GM12878 (cell line): ENCODE data around the gene GRIK2. TPM values are rescaled to one million over a fixed set of nuclear protein-coding genes. Genes with fewer than 3 reads are reported as not detected.

Experiments used
- ATAC-seq: fragments of 200-7000 bp; cut with Tn5 transposase; 3 replicates; pipeline ENCODE4 v1.9.1; 2020; ENCODE audit warnings: mild to moderate bottlenecking, moderate library complexity
- BruUV-seq: library from RNA; stranded (reverse); fragments of 400-500 nt; replicated peaks from 2 replicates; lab custom pipeline; 2021; lab: Mats Ljungman, UMichigan
- CTCF ChIA-PET: fragments of 300-600 bp; sonication (Branson Sonifier 250); formaldehyde crosslinking; extraction: SDS; loops from one replicate; lab custom pipeline; 2021; ENCODE audit warnings: inconsistent platforms; lab: Yijun Ruan, JAX
- POLR2A ChIA-PET: fragments of 350-600 bp; formaldehyde crosslinking; extraction: SDS; loops from one replicate; lab custom pipeline; 2021; ENCODE audit warnings: inconsistent platforms; lab: Charles Lee
- RAD21 ChIA-PET: fragments of 300-600 bp; sonication (Branson Sonifier 250); formaldehyde crosslinking; loops from one replicate; lab custom pipeline; 2023; ENCODE audit warnings: antibody characterized with exemption; ENCODE audit not compliant: unreplicated experiment; lab: Charles Lee
- SMC1A ChIA-PET: fragments of 300-600 bp; sonication (Branson Sonifier 250); formaldehyde crosslinking; loops from one replicate; lab custom pipeline; 2023; ENCODE audit not compliant: unreplicated experiment, uncharacterized antibody; lab: Charles Lee
- DNase-seq: peaks from one replicate; pipeline ENCODE4 v3.0.0-alpha.2; 2011; ENCODE audit warnings: low read depth, low spot score
- FAIRE-seq: peaks from 3 replicates; lab custom pipeline; 2011; peaks lifted over from hg19 to GRCh38; lab: Jason Lieb, UNC
- H2AFZ ChIP-seq: 2 replicates; pipeline ENCODE4 v1.6.0; 2011; ENCODE audit warnings: low read depth, low read length, control low read depth; ENCODE audit not compliant: control insufficient read depth
- H3K27ac ChIP-seq: 2 replicates; pipeline ENCODE4 v1.5.1; 2011; ENCODE audit warnings: control low read depth; ENCODE audit not compliant: control insufficient read depth, insufficient read depth
- H3K27me3 ChIP-seq, 2 experiments: replicated peaks in 1 of 2; 2 replicates each; pipeline versions ENCODE4 v1.6.0 to v1.6.1; 2011; ENCODE audit warnings: low read length in 1 of 2; ENCODE audit not compliant: control insufficient read depth in 2 of 2, insufficient read depth in 2 of 2
- H3K36me3 ChIP-seq, 2 experiments: 2 replicates each; pipeline ENCODE4 v1.5.1; 2011; ENCODE audit warnings: low read length in 1 of 2; ENCODE audit not compliant: control insufficient read depth in 2 of 2, insufficient read depth in 2 of 2
- H3K4me1 ChIP-seq: 2 replicates; pipeline ENCODE4 v1.6.1; 2011; ENCODE audit warnings: mild to moderate bottlenecking, low read length, moderate library complexity, mixed read lengths; ENCODE audit not compliant: control insufficient read depth, insufficient read depth
- H3K4me2 ChIP-seq: 2 replicates; pipeline ENCODE4 v1.6.0; 2011; ENCODE audit warnings: control low read depth; ENCODE audit not compliant: control insufficient read depth, insufficient read depth
- H3K4me3 ChIP-seq: fragments of 200-600 bp; sonication (generic); 2 replicates; pipeline ENCODE4 v1.5.1; 2016
- H3K79me2 ChIP-seq: 2 replicates; pipeline ENCODE4 v1.6.0; 2011; ENCODE audit warnings: low read length; ENCODE audit not compliant: control insufficient read depth, insufficient read depth
- H3K9ac ChIP-seq: 2 replicates; pipeline ENCODE4 v1.8.0; 2011; ENCODE audit warnings: low read length, control low read depth, mixed read lengths; ENCODE audit not compliant: control insufficient read depth, insufficient read depth
- H3K9me3 ChIP-seq: replicated peaks from 3 replicates; pipeline ENCODE4 v1.5.1; 2011; ENCODE audit warnings: mild to moderate bottlenecking, low read length; ENCODE audit not compliant: control insufficient read depth, insufficient read depth
- H4K20me1 ChIP-seq: 2 replicates; pipeline ENCODE4 v1.6.0; 2011; ENCODE audit not compliant: control insufficient read depth, insufficient read depth
- IKZF1 ChIP-seq: fragments of 450-650 bp; conservative IDR thresholded peaks from 2 replicates; pipeline ENCODE4 v1.6.1; 2017; ENCODE audit warnings: antibody characterized with exemption, mild to moderate bottlenecking
- MEF2B ChIP-seq: fragments of 450-650 bp; IDR thresholded peaks from 2 replicates; pipeline ENCODE4 v1.6.1; 2018; ENCODE audit warnings: mild to moderate bottlenecking, moderate library complexity; ENCODE audit not compliant: partially characterized antibody, poor library complexity, severe bottlenecking
- NR2F1 ChIP-seq: fragments of 450-650 bp; conservative IDR thresholded peaks from 2 replicates; pipeline ENCODE4 v1.6.1; 2017; ENCODE audit warnings: mild to moderate bottlenecking
- PAX8 ChIP-seq: fragments of 450-650 bp; IDR thresholded peaks from 2 replicates; pipeline ENCODE4 v1.6.1; 2017; ENCODE audit warnings: mild to moderate bottlenecking, moderate library complexity
- RAD51 ChIP-seq: fragments of 450-650 bp; IDR thresholded peaks from 2 replicates; pipeline ENCODE4 v1.6.1; 2016; ENCODE audit warnings: moderate library complexity, mild to moderate bottlenecking, inconsistent platforms
- TCF7 ChIP-seq: IDR thresholded peaks from 2 replicates; pipeline ENCODE4 v1.6.1; 2014; ENCODE audit warnings: antibody characterized with exemption, borderline replicate concordance
- ZZZ3 ChIP-seq: IDR thresholded peaks from 2 replicates; pipeline ENCODE4 v1.6.1; 2011; ENCODE audit warnings: low read depth; ENCODE audit not compliant: control insufficient read depth, insufficient read length
- WGBS: methylation state at CpG from one replicate; pipeline ENCODE4 v1.1.6; 2016; ENCODE audit warnings: low lambda C conversion rate; ENCODE audit not compliant: insufficient replicate concordance, insufficient coverage; ENCODE audit errors: missing lambda C conversion rate; 5-methylcytosine and 5-hydroxymethylcytosine counted together
- in situ Hi-C: fragments of 300-500 bp; cut with MboI; formaldehyde crosslinking; loops from 9 replicates; pipeline ENCODE4 v1.14.3; 2018; ENCODE audit warnings: mixed read lengths
- intact Hi-C: fragments of 100-400 bp; cut with micrococcal nuclease; formaldehyde crosslinking; loops from one replicate; pipeline ENCODE4 v1.14.2; 2022; ENCODE audit not compliant: unreplicated experiment
- polyA plus RNA-seq, 11 experiments: library from polyadenylated mRNA; depleted of rRNA in 4 of 11; unstranded in 6 of 11; stranded (reverse) in 5 of 11; fragments of >200 nt; fragmentation: Nextera tagmentation in 4 of 11; fragmentation: Illumina TruSeq in 1 of 11; extraction: Ambion mirVana in 4 of 11; extraction: Trizol in 1 of 11; gene quantifications; 1 replicate in 1 of 11; 2 replicates in 10 of 11; pipeline versions ENCODE4 v1.2.1 to v1.2.3, GENCODE V29; 2011 to 2016; ENCODE audit warnings: inconsistent platforms in 2 of 11, missing spikeins in 2 of 11, low read depth in 1 of 11
- total RNA-seq, 4 experiments: library from RNA; depleted of rRNA in 3 of 4; stranded (reverse); fragments of >200 nt in 3 of 4; fragmentation: Illumina TruSeq in 1 of 4; extraction: Trizol in 1 of 4; gene quantifications; 2 replicates each; pipeline versions ENCODE4 v1.2.1 to v1.2.3, GENCODE V29; 2013 to 2021
- TF ChIP-seq, protein P1 (sequence below): IDR thresholded peaks from 2 replicates; pipeline ENCODE4 v1.6.1; 2011; ENCODE audit warnings: low read depth, low read length, improper control_type of control experiment, borderline replicate concordance
- TF ChIP-seq, protein P2 (sequence below): fragments of 450-650 bp; IDR thresholded peaks from 2 replicates; pipeline ENCODE4 v1.6.1; 2016; ENCODE audit warnings: mild to moderate bottlenecking
- TF ChIP-seq, protein P3 (sequence below), 3 experiments: IDR thresholded peaks in 2 of 3; conservative IDR thresholded peaks in 1 of 3; 2 replicates each; pipeline ENCODE4 v1.5.1; 2011; ENCODE audit warnings: low read depth in 3 of 3, low read length in 3 of 3, mild to moderate bottlenecking in 3 of 3, control low read depth in 2 of 3, moderate library complexity in 2 of 3, inconsistent platforms in 1 of 3, mixed read lengths in 1 of 3; ENCODE audit not compliant: control insufficient read depth in 2 of 3, insufficient read depth in 1 of 3; ENCODE audit errors: extremely low read depth in 1 of 3
- TF ChIP-seq, protein P4 (sequence below): IDR thresholded peaks from 2 replicates; pipeline ENCODE4 v1.6.1; 2012; ENCODE audit warnings: low read depth, low read length, improper control_type of control experiment
- TF ChIP-seq, protein P5 (sequence below): fragments of 150-350 bp; IDR thresholded peaks from 2 replicates; pipeline ENCODE4 v1.6.1; 2014; ENCODE audit warnings: mild to moderate bottlenecking, low read depth, low read length

The GRIK2 gene
- total and polyA plus RNA-seq, 10 of the 15 experiments (the other 5 are each of a cell fraction or from before 2014, with no cell fraction given): not detected

DNA sequence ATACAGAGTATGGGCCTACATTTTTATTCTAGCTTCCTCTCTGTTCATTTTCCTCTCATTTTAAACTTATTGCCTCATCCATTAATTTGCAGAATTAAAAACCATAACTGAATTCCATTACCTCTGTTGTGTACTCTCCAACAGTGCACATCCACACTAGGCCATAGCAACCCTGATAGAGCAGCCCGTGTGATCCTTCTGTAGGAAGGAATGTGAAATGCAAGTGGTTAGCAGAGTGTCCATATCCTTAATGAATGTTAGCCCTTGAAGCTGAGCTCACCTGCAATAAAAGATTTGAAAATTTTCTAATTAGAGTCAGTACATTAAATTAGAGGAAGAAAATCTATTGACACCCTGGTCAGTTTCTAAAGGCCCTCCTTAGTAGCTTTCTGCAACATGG, 6.5 kb upstream of the GRIK2 start (continued):
- TF ChIP-seq, protein P1, sequence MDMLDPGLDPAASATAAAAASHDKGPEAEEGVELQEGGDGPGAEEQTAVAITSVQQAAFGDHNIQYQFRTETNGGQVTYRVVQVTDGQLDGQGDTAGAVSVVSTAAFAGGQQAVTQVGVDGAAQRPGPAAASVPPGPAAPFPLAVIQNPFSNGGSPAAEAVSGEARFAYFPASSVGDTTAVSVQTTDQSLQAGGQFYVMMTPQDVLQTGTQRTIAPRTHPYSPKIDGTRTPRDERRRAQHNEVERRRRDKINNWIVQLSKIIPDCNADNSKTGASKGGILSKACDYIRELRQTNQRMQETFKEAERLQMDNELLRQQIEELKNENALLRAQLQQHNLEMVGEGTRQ: no peak

GRCh38 chr6:101391772-101392585, 1.5 kb upstream of the GRIK2 start:
- Histone ChIP-seq H4K20me1 (no peaks in the 10 kb centered on the region), H3K27me3 (peaks cover 8 to 11% of the 10 kb centered on the region in 2 experiments), H3K4me3 (no peak overlapping the region), H3K4me1 (no peaks in the 10 kb centered on the region), H3K9ac (no peak overlapping the region), H2AFZ (no peak overlapping the region), H3K9me3 (no peaks in the 10 kb centered on the region), H3K27ac (no peak overlapping the region), H3K36me3 (no peaks in the 10 kb centered on the region), H3K79me2 (no peaks in the 10 kb centered on the region), H3K4me2 (no peak overlapping the region)
- in situ Hi-C loops: no loop called here
- TF ChIP-seq PAX8 (no peak), NR2F1 (no peak), ZZZ3 (no peak), RAD51 (no peak), TCF7 (no peak), MEF2B (no peak), IKZF1 (no peak)
- TF ChIP-seq, protein P2, sequence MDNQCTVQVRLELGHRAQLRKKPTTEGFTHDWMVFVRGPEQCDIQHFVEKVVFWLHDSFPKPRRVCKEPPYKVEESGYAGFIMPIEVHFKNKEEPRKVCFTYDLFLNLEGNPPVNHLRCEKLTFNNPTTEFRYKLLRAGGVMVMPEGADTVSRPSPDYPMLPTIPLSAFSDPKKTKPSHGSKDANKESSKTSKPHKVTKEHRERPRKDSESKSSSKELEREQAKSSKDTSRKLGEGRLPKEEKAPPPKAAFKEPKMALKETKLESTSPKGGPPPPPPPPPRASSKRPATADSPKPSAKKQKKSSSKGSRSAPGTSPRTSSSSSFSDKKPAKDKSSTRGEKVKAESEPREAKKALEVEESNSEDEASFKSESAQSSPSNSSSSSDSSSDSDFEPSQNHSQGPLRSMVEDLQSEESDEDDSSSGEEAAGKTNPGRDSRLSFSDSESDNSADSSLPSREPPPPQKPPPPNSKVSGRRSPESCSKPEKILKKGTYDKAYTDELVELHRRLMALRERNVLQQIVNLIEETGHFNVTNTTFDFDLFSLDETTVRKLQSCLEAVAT: no peak
- TF ChIP-seq, protein P3, sequence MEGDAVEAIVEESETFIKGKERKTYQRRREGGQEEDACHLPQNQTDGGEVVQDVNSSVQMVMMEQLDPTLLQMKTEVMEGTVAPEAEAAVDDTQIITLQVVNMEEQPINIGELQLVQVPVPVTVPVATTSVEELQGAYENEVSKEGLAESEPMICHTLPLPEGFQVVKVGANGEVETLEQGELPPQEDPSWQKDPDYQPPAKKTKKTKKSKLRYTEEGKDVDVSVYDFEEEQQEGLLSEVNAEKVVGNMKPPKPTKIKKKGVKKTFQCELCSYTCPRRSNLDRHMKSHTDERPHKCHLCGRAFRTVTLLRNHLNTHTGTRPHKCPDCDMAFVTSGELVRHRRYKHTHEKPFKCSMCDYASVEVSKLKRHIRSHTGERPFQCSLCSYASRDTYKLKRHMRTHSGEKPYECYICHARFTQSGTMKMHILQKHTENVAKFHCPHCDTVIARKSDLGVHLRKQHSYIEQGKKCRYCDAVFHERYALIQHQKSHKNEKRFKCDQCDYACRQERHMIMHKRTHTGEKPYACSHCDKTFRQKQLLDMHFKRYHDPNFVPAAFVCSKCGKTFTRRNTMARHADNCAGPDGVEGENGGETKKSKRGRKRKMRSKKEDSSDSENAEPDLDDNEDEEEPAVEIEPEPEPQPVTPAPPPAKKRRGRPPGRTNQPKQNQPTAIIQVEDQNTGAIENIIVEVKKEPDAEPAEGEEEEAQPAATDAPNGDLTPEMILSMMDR (IDR thresholded peaks at IDR 0.05 in 2 of 3, conservative IDR thresholded peaks at IDR 0.05 in 1 of 3; ENCODE audit: control insufficient read depth in 2 of 3, extremely low read depth in 1 of 3, insufficient read depth in 1 of 3, low read depth in 3 of 3, low read length in 3 of 3): no peak
- TF ChIP-seq, protein P4, sequence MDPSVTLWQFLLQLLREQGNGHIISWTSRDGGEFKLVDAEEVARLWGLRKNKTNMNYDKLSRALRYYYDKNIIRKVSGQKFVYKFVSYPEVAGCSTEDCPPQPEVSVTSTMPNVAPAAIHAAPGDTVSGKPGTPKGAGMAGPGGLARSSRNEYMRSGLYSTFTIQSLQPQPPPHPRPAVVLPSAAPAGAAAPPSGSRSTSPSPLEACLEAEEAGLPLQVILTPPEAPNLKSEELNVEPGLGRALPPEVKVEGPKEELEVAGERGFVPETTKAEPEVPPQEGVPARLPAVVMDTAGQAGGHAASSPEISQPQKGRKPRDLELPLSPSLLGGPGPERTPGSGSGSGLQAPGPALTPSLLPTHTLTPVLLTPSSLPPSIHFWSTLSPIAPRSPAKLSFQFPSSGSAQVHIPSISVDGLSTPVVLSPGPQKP: no peak
- TF ChIP-seq, protein P5, sequence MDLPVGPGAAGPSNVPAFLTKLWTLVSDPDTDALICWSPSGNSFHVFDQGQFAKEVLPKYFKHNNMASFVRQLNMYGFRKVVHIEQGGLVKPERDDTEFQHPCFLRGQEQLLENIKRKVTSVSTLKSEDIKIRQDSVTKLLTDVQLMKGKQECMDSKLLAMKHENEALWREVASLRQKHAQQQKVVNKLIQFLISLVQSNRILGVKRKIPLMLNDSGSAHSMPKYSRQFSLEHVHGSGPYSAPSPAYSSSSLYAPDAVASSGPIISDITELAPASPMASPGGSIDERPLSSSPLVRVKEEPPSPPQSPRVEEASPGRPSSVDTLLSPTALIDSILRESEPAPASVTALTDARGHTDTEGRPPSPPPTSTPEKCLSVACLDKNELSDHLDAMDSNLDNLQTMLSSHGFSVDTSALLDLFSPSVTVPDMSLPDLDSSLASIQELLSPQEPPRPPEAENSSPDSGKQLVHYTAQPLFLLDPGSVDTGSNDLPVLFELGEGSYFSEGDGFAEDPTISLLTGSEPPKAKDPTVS: no peak
- no peak for FAIRE-seq
- ChIA-PET RAD21 (no interaction called here), CTCF (no interaction called here), POLR2A (no interaction called here), SMC1A (no interaction called here)
- DNase-seq: no peak
- intact Hi-C loops: no loop called here
- 15% methylated on average over 24 of the region's 24 CpGs for WGBS
- no peak for ATAC-seq
- BruUV-seq: no TSS peak
